GM12801 (cell line): ENCODE data around the gene ETV6.

Experiments used
- TF ChIP-seq, protein P1 (sequence below): IDR thresholded peaks from one replicate; pipeline ENCODE4 v1.5.1; 2011; ENCODE audit warnings: control low read depth; ENCODE audit not compliant: insufficient read length; ENCODE audit errors: extremely low read depth

The ETV6 gene

DNA sequence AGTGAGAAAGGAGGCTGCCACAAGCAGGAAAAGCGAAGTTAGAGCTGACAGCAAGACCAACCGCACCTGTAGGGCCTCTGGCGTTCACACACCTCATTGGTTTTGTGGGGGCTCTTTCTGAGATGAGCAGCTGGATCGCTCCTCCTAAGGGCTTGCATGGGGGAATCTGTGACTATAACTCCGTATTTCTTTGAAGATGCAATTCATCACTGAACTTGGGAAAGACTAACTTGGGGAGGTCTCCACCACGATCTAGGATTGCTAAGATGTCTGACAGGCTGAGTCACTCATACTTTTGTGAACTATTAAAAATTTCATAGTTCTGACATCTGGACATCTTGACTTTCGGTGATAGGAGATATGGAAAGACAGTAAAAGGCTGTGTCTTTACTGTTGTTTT, 173.6 kb downstream of the ETV6 start:
- TF ChIP-seq, protein P1, sequence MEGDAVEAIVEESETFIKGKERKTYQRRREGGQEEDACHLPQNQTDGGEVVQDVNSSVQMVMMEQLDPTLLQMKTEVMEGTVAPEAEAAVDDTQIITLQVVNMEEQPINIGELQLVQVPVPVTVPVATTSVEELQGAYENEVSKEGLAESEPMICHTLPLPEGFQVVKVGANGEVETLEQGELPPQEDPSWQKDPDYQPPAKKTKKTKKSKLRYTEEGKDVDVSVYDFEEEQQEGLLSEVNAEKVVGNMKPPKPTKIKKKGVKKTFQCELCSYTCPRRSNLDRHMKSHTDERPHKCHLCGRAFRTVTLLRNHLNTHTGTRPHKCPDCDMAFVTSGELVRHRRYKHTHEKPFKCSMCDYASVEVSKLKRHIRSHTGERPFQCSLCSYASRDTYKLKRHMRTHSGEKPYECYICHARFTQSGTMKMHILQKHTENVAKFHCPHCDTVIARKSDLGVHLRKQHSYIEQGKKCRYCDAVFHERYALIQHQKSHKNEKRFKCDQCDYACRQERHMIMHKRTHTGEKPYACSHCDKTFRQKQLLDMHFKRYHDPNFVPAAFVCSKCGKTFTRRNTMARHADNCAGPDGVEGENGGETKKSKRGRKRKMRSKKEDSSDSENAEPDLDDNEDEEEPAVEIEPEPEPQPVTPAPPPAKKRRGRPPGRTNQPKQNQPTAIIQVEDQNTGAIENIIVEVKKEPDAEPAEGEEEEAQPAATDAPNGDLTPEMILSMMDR: no peak

DNA sequence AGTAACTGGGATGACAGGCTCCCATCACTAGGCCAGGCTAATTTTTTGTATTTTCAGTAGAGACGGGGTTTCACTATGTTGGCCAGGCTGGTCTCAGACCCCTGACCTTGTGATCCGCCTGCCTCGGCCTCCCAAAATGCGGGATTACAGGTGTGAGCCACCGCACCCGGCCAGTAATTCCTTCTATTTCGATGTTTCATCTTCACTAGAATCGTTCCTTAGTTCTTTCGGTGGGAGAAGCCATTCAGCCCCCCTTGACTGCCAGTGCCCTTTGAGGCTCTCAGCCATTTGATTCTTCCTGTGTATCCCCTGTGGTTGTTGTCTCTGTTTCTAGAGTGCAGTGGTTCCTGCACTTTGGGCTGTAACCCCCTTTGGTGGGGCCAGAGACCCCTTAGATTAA, 174.1 kb downstream of the ETV6 start:
- TF ChIP-seq, protein P1: no peak

DNA sequence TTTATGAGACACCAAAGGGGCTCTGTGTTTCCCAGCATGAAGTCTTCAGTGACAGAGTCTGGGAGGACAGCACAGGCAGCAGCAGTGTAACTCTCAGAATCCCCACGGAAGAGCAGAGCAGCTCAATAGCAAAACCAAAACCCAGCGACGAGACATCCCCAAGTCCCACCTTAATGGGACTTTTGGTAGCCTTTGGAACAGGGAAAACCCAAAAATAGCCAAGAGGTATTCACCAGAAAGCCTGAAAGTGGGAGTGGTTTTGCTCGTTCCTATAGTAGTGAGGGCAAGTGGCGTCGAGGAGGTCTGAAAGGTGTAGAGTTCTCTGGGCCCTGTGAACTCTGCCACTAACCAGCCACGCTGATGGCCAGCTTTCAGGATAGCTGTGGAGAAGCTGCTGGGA, 174.6 kb downstream of the ETV6 start:
- TF ChIP-seq, protein P1: no peak

DNA sequence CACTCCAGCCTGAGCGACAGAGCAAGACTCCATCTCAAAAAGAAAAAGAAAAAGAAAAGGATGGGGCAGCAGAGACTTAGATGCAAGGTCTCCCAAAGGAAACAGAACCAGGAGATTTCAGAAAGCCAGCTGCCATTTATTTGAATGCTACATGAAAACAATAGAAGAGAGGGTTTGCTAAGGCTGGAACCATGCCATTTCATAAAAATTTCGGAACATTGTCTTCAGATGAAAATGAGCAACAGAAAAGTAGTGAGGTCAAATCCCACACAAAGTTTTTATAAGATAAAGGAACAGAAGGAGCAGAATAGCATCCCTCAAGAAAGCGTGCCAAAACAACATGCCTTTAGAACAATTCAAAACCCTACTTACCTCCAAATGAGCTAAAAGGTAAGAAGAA, 175.3 kb downstream of the ETV6 start:
- TF ChIP-seq, protein P1: no peak

DNA sequence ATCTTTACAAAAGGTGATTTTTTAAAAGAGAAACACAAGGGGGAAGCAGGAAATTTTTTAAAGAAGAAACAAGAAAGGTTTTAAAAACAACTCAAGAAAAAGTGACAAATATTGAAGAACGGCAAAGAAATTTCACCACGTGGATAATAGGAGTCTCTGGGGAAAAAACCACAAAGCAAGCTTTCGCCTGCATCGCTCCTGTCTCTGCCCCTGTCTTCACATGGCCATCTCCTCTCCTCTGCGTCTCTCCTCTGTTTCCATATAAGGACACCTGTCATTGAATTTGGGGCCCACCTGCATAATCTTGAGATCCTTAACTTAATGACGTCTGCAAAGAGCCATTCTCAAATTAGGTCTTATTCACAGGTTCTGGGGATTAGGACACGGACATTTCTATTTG, 175.8 kb downstream of the ETV6 start:
- TF ChIP-seq, protein P1: no peak

DNA sequence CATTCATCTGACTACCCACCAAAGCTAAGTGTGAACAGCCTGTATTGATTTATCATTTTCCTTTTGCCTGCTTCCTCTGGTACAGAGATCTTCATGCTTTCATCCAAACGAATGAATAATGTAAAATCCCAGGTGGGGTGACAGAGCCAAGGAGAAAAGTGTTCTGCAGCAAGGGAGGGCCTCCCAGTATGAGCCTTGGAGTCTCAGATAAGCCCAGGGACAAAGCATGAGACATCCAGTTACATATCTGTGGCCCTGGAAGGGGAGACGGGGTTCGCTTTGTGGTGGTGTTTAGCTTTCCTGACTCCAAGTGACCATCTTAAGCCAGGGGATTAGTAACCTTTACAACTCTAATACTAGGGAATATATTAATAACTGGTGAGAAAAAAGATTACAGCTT, 177.1 kb downstream of the ETV6 start:
- TF ChIP-seq, protein P1: no peak

DNA sequence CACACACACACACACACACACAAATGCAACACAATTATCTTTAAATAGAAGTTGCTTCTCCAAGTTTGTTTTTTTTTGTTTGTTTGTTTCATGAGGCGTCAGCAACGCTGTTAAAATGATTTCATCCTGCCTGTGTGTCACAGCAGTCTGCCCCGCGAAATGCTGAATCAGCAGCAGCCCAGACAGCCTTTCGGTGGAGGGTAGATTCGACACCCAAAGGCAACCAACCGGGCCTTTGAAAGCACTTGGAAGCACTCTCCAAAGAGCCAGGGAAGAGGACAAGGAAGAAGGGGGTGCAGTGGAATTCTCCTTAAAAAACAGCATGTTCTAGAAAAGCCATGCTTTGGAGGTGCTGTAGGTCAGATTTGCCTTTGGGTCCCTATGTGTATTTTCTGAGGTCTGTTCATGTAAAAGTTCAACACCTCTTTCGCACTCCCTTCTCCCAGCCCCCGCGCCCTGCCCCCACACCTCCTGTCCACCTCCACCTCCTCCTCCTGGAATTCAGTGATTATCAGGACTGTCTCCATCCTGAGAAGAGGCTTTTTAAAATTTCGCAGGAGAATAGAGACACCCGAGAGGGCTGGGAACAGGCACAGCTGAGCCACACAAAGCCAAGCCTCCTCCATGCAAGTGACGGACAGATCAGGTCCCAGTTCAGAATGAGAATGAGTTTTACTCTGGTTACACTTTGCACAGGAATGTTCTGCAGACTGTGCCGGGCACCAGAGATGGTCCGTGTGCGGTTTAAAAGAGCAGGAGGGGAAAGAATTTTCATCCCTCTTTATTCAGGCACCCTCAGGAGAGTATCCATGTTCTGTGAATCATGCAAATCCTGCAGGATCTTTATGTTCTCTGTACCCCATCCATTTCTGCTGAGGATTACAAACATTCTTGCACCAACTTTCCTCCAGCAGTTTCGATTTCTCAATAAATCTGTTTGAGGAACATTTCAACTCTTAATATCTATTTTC, 177.9 kb downstream of the ETV6 start:
- TF ChIP-seq, protein P1: no peak
